GM23338 (cell line): ENCODE results near the gene ZNF438.

Source experiments
- CREB1 ChIP-seq: fragments of 250-450 bp; sonication (Bioruptor Pico); IDR thresholded peaks from 2 replicates; pipeline ENCODE4 v1.5.0; 2020; ENCODE audit warnings: low read depth, mild to moderate bottlenecking, moderate library complexity
- CTCF ChIP-seq, 2 experiments: fragments of 200-600 bp in 1 of 2; sonication (generic) in 1 of 2; conservative IDR thresholded peaks; 2 replicates each; pipeline versions ENCODE4 v1.5.1 to v1.6.1; 2016 to 2017; ENCODE audit warnings: antibody characterized with exemption in 2 of 2, low read depth in 2 of 2, mild to moderate bottlenecking in 2 of 2, moderate library complexity in 1 of 2
- ETS1 ChIP-seq: IDR thresholded peaks from 2 replicates; pipeline ENCODE4 v1.6.1; 2016; ENCODE audit warnings: antibody characterized with exemption
- EZH2 ChIP-seq: fragments of 200-600 bp; sonication (generic); IDR thresholded peaks from one replicate; pipeline ENCODE4 v1.8.0; 2017; ENCODE audit warnings: antibody characterized with exemption, mild to moderate bottlenecking, low read depth; ENCODE audit not compliant: unreplicated experiment
- EZH2phosphoT487 ChIP-seq: fragments of 200-600 bp; sonication (generic); IDR thresholded peaks from one replicate; pipeline ENCODE4 v1.8.1; 2018; ENCODE audit warnings: antibody characterized with exemption; ENCODE audit not compliant: unreplicated experiment
- JUNB ChIP-seq: IDR thresholded peaks from one replicate; pipeline ENCODE4 v1.6.1; 2016; ENCODE audit warnings: antibody characterized with exemption; ENCODE audit not compliant: unreplicated experiment
- NANOG ChIP-seq: IDR thresholded peaks from 2 replicates; pipeline ENCODE4 v1.6.1; 2016; ENCODE audit warnings: antibody characterized with exemption, borderline replicate concordance
- POLR2AphosphoS5 ChIP-seq: IDR thresholded peaks from 2 replicates; pipeline ENCODE4 v1.6.1; 2016; ENCODE audit warnings: antibody characterized with exemption, low read depth
- REST ChIP-seq: IDR thresholded peaks from one replicate; pipeline ENCODE4 v1.6.1; 2018; ENCODE audit warnings: antibody characterized with exemption; ENCODE audit not compliant: unreplicated experiment
- STAT1 ChIP-seq: IDR thresholded peaks from one replicate; pipeline ENCODE4 v1.6.1; 2016; ENCODE audit warnings: antibody characterized with exemption; ENCODE audit not compliant: unreplicated experiment
- ZNF114 ChIP-seq: fragments of 250-450 bp; sonication (Bioruptor Pico); IDR thresholded peaks from 2 replicates; pipeline ENCODE4 v1.5.0; 2020; ENCODE audit warnings: mild to moderate bottlenecking, moderate library complexity
- ZNF331 ChIP-seq: fragments of 250-450 bp; sonication (Bioruptor Pico); IDR thresholded peaks from 2 replicates; pipeline ENCODE4 v1.5.0; 2020; ENCODE audit warnings: low read depth, mild to moderate bottlenecking, moderate library complexity
- ZNF462 ChIP-seq: fragments of 250-450 bp; sonication (Bioruptor Pico); IDR thresholded peaks from 2 replicates; pipeline ENCODE4 v1.5.0; 2020; ENCODE audit warnings: mild to moderate bottlenecking, moderate library complexity

DNA sequence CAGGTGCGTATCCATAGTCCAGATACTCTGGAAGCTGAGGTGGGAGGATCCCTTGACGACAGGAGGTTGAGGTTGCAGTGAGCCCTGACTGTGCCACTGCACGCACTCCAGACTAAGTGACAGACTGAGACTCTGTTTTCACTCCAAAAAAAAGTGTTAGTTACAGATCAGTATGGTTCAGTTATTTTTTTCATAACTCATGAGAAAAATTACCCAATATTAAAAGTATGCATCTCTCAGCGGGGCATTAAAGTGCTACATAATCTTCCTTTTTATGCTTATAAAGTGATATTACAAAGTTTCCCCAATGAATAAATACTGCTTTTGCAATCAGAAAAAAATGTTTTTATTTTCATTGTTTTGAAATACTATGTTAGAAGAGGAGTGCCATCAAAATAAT lies 147.9 kb downstream of the ZNF438 start:
- no peak for TF ChIP-seq POLR2AphosphoS5
- TF ChIP-seq CTCF (conservative IDR thresholded peaks at IDR 0.05; ENCODE audit: low read depth in 2 of 2) = no peak
- no peak for TF ChIP-seq JUNB
- no peak for TF ChIP-seq EZH2phosphoT487
- no peak for TF ChIP-seq CREB1 (CRISPR knock-in tag)
- TF ChIP-seq REST = no peak
- TF ChIP-seq EZH2 = no peak
- no peak for TF ChIP-seq ZNF331 (CRISPR knock-in tag)
- no peak for TF ChIP-seq ETS1
- TF ChIP-seq ZNF114 (CRISPR knock-in tag) = no peak
- TF ChIP-seq STAT1 = no peak
- no peak for TF ChIP-seq NANOG
- TF ChIP-seq ZNF462 (CRISPR knock-in tag) = no peak
